ENCODE data around the gene SAMD3. TPM values are rescaled to one million over a fixed set of nuclear protein-coding genes. Genes with fewer than 3 reads are reported as not detected.
A peak's percentile ranks its signal among the peaks of the same experiment; 100 is the strongest.

The SAMD3 gene
- total and polyA plus RNA-seq, 2 donors (not counting 3 experiments of a cell fraction or from before 2014, with no cell fraction given) = not detected

DNA sequence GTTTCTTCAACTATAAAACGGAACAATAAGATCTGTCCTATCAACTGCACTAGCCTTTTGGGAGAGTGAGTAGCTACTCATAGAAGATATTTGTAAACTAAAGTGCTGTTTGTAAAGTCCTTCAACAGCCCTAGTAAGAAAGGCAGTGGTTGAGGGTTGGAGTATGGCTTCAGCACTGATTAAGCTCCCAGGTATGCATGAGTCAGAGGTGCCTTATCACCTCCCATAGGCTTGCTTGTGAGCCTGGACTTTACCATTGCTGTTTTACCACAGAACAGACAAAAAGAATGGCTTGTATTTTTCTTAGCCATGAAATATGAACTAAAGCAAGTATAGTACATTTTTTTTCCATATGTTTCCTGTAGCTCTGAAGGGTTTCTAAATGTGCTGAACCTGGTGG, 44.1 kb downstream of the SAMD3 start:
- no peaks in the 10 kb centered on the region for H4K20me1 ChIP-seq (replicated peaks; ENCODE audit: control insufficient read depth, extremely low read depth, insufficient read depth, low read length)
- H3K9ac ChIP-seq (replicated peaks; ENCODE audit: extremely low read depth, insufficient read depth, low read length) = no peak overlapping the region
- no peak overlapping the region for H2AFZ ChIP-seq (ENCODE audit: low read depth, low read length)
- no peak overlapping the region for H3K4me3 ChIP-seq (replicated peaks in 1 of 3; ENCODE audit: insufficient read depth in 1 of 3, low read depth in 1 of 3, low read length in 3 of 3)
- no TSS peak for BruUV-seq (replicated peaks)
- no peak for DNase-seq (ENCODE audit: low read depth, low spot score)
- intact Hi-C loops (cut with micrococcal nuclease) = no loop called here
- dilution Hi-C loops (cut with MboI; ENCODE audit: extremely low pct_ligation_motif_present, low sequenced_read_pairs) = no loop called here
- H3K9me1 ChIP-seq (replicated peaks; ENCODE audit: control insufficient read depth, extremely low read depth, insufficient read depth, low read length) = no peaks in the 10 kb centered on the region
- CTCF ChIA-PET = interaction anchor here (1.2 to 1.4 kb wide), 3 partner anchors 9 to 12 kb away, joined by 3 to 4 read pairs (median 3); no protein-coding TSS in a partner anchor
- H3K27ac ChIP-seq (ENCODE audit: insufficient read depth, low read depth, low read length) = no peak overlapping the region
- H3K9me3 ChIP-seq (replicated peaks; ENCODE audit: control insufficient read depth, insufficient read depth, low read length) = no peaks in the 10 kb centered on the region
- no peaks in the 10 kb centered on the region for H3K79me2 ChIP-seq (ENCODE audit: control insufficient read depth, insufficient read depth, low read length)
- FAIRE-seq = no peak
- no peaks in the 10 kb centered on the region for H3K36me3 ChIP-seq (ENCODE audit: control insufficient read depth in 2 of 2, extremely low read depth in 1 of 2, insufficient read depth in 2 of 2, low read length in 2 of 2)
- H3K27me3 ChIP-seq (ENCODE audit: control insufficient read depth in 2 of 2, insufficient read depth in 2 of 2, low read length in 2 of 2) = peaks cover 0 to 2% of the 10 kb centered on the region in 2 experiments
- no peak overlapping the region for H3K4me2 ChIP-seq (ENCODE audit: insufficient read depth, low read length)
- H3K4me1 ChIP-seq (ENCODE audit: control insufficient read depth, extremely low read depth, insufficient read depth, low read length) = no peaks in the 10 kb centered on the region
- TF ChIP-seq FOS (IDR thresholded peaks at IDR 0.05; ENCODE audit: borderline replicate concordance, insufficient read depth, low read length) = peak; percentile 65
- TF ChIP-seq EZH2 (IDR thresholded peaks at IDR 0.05; ENCODE audit: borderline replicate concordance, low read depth, low read length, severe bottlenecking) = no peak
- POLR2A ChIA-PET = no interaction called here

DNA sequence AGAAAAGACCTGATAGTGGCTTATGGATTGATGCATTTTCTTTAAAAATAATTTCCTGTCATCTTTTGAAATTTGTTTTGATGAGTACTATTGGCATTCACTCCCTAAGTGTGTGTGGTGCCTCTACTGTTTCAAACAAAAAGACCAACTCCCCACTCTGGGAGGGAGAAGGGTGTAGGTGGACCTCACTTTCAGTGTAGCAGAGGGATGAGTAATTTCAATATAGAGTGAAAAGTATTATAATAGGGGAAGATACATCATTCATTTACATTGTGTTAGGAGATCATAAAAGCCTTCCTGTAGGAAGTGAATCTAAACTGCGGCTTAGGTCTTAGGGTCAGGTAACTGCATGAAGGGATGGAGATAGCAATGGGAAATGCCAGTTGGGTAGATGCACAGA, 46.4 kb downstream of the SAMD3 start:
- no peak overlapping the region for H3K4me2 ChIP-seq (ENCODE audit: insufficient read depth, low read length)
- no peak overlapping the region for H2AFZ ChIP-seq (ENCODE audit: low read depth, low read length)
- POLR2A ChIA-PET = no interaction called here
- no peaks in the 10 kb centered on the region for H3K36me3 ChIP-seq (ENCODE audit: control insufficient read depth in 2 of 2, extremely low read depth in 1 of 2, insufficient read depth in 2 of 2, low read length in 2 of 2)
- no peaks in the 10 kb centered on the region for H3K9me1 ChIP-seq (replicated peaks; ENCODE audit: control insufficient read depth, extremely low read depth, insufficient read depth, low read length)
- no peaks in the 10 kb centered on the region for H3K79me2 ChIP-seq (ENCODE audit: control insufficient read depth, insufficient read depth, low read length)
- FAIRE-seq (no peak), DNase-seq (ENCODE audit: low read depth, low spot score) (no peak)
- BruUV-seq (replicated peaks) = no TSS peak
- TF ChIP-seq MAX (IDR thresholded peaks at IDR 0.05; ENCODE audit: insufficient read depth, insufficient read length) (no peak), EZH2 (IDR thresholded peaks at IDR 0.05; ENCODE audit: borderline replicate concordance, low read depth, low read length, severe bottlenecking) (no peak), POLR2A (IDR thresholded peaks at IDR 0.05; ENCODE audit: low read depth, low read length) (no peak), FOS (IDR thresholded peaks at IDR 0.05; ENCODE audit: borderline replicate concordance, insufficient read depth, low read length) (no peak), JUN (IDR thresholded peaks at IDR 0.05; ENCODE audit: borderline replicate concordance, insufficient read depth, insufficient read length, low read depth) (no peak), CTCF (IDR thresholded peaks at IDR 0.05; ENCODE audit: extremely low read depth in 1 of 2, insufficient read depth in 1 of 2, low read depth in 1 of 2, low read length in 2 of 2) (no peak), POLR2AphosphoS5 (IDR thresholded peaks at IDR 0.05; ENCODE audit: insufficient read depth, low read depth, low read length) (no peak), MYC (IDR thresholded peaks at IDR 0.05; ENCODE audit: low read depth, low read length) (no peak), GATA2 (IDR thresholded peaks at IDR 0.05; ENCODE audit: insufficient read depth, insufficient read length, low read depth, low read length) (no peak)
- H4K20me1 ChIP-seq (replicated peaks; ENCODE audit: control insufficient read depth, extremely low read depth, insufficient read depth, low read length) = no peaks in the 10 kb centered on the region
- no peak overlapping the region for H3K27ac ChIP-seq (ENCODE audit: insufficient read depth, low read depth, low read length)
- no peaks in the 10 kb centered on the region for H3K4me1 ChIP-seq (ENCODE audit: control insufficient read depth, extremely low read depth, insufficient read depth, low read length)
- H3K9me3 ChIP-seq (replicated peaks; ENCODE audit: control insufficient read depth, insufficient read depth, low read length) = no peaks in the 10 kb centered on the region
- dilution Hi-C loops (cut with MboI; ENCODE audit: extremely low pct_ligation_motif_present, low sequenced_read_pairs) (no loop called here), intact Hi-C loops (cut with micrococcal nuclease) (no loop called here)
- H3K9ac ChIP-seq (replicated peaks; ENCODE audit: extremely low read depth, insufficient read depth, low read length) = no peak overlapping the region
- CTCF ChIA-PET = interaction anchor here (1.5 kb wide), 1 partner anchor 11 kb away, joined by 3 read pairs; no protein-coding TSS in a partner anchor
- no peak overlapping the region for H3K4me3 ChIP-seq (replicated peaks in 1 of 3; ENCODE audit: insufficient read depth in 1 of 3, low read depth in 1 of 3, low read length in 3 of 3)
- peaks cover 0 to 2% of the 10 kb centered on the region in 2 experiments for H3K27me3 ChIP-seq (ENCODE audit: control insufficient read depth in 2 of 2, insufficient read depth in 2 of 2, low read length in 2 of 2)

Measured in endothelial cell of umbilical vein (primary cell).